GM12878 (cell line): ENCODE measurements around the gene REM2. TPM values are rescaled to one million over a fixed set of nuclear protein-coding genes. Genes with fewer than 3 reads are reported as not detected.

ENCODE experiments used
- BCL11A ChIP-seq: IDR thresholded peaks from 2 replicates; pipeline ENCODE4 v1.6.1; 2011; ENCODE audit warnings: low read depth, low read length
- CEBPB ChIP-seq, 2 experiments: fragments of 150-350 bp in 1 of 2; IDR thresholded peaks; 2 replicates each; pipeline ENCODE4 v1.6.1; 2012 to 2014; ENCODE audit warnings: low read depth in 2 of 2, low read length in 2 of 2, borderline replicate concordance in 1 of 2, inconsistent platforms in 1 of 2
- ELK1 ChIP-seq: IDR thresholded peaks from 2 replicates; pipeline ENCODE4 v1.6.1; 2012; ENCODE audit warnings: low read depth, low read length, improper control_type of control experiment
- HDGF ChIP-seq: fragments of 450-650 bp; IDR thresholded peaks from 2 replicates; pipeline ENCODE4 v1.6.1; 2016; ENCODE audit warnings: antibody characterized with exemption
- IRF5 ChIP-seq: fragments of 450-650 bp; IDR thresholded peaks from 2 replicates; pipeline ENCODE4 v1.6.1; 2017; ENCODE audit warnings: borderline replicate concordance
- NKRF ChIP-seq: fragments of 450-650 bp; conservative IDR thresholded peaks from 2 replicates; pipeline ENCODE4 v1.6.1; 2017; ENCODE audit warnings: mild to moderate bottlenecking, moderate library complexity
- PKNOX1 ChIP-seq: fragments of 450-650 bp; IDR thresholded peaks from 2 replicates; pipeline ENCODE4 v1.6.1; 2016; ENCODE audit warnings: mild to moderate bottlenecking
- RB1 ChIP-seq: fragments of 450-650 bp; formaldehyde crosslinking; IDR thresholded peaks from 2 replicates; pipeline ENCODE4 v1.6.1; 2017; ENCODE audit warnings: mild to moderate bottlenecking, borderline replicate concordance
- RELB ChIP-seq: fragments of 450-650 bp; IDR thresholded peaks from 2 replicates; pipeline ENCODE4 v1.6.1; 2017; ENCODE audit warnings: low read depth, mild to moderate bottlenecking, moderate library complexity
- SREBF1 ChIP-seq: IDR thresholded peaks from 2 replicates; pipeline ENCODE4 v1.6.1; 2012; ENCODE audit warnings: mild to moderate bottlenecking, low read length
- ZNF207 ChIP-seq: fragments of 450-650 bp; IDR thresholded peaks from 2 replicates; pipeline ENCODE4 v1.6.1; 2014; ENCODE audit warnings: antibody characterized with exemption, mild to moderate bottlenecking, borderline replicate concordance
- polyA plus RNA-seq, 11 experiments: library from polyadenylated mRNA; depleted of rRNA in 4 of 11; unstranded in 6 of 11; stranded (reverse) in 5 of 11; fragments of >200 nt; fragmentation: Nextera tagmentation in 4 of 11; fragmentation: Illumina TruSeq in 1 of 11; extraction: Ambion mirVana in 4 of 11; extraction: Trizol in 1 of 11; gene quantifications; 1 replicate in 1 of 11; 2 replicates in 10 of 11; pipeline versions ENCODE4 v1.2.1 to v1.2.3, GENCODE V29; 2011 to 2016; ENCODE audit warnings: inconsistent platforms in 2 of 11, missing spikeins in 2 of 11, low read depth in 1 of 11
- total RNA-seq, 4 experiments: library from RNA; depleted of rRNA in 3 of 4; stranded (reverse); fragments of >200 nt in 3 of 4; fragmentation: Illumina TruSeq in 1 of 4; extraction: Trizol in 1 of 4; gene quantifications; 2 replicates each; pipeline versions ENCODE4 v1.2.1 to v1.2.3, GENCODE V29; 2013 to 2021
- TF ChIP-seq, protein P1 (sequence below): fragments of 450-650 bp; IDR thresholded peaks from 2 replicates; pipeline ENCODE4 v1.6.1; 2018; ENCODE audit warnings: borderline replicate concordance, mild to moderate bottlenecking; ENCODE audit not compliant: partially characterized antibody
- TF ChIP-seq, protein P2 (sequence below): fragments of 450-650 bp; IDR thresholded peaks from 2 replicates; pipeline ENCODE4 v1.6.1; 2017; ENCODE audit warnings: mild to moderate bottlenecking, moderate library complexity

Gene REM2
- total and polyA plus RNA-seq, 10 of the 15 experiments (the other 5 are each of a cell fraction or from before 2014, with no cell fraction given): 0.27 to 1.5 (median 0.83) TPM

- no peak for TF ChIP-seq IRF5
- no peak for TF ChIP-seq CEBPB (IDR thresholded peaks at IDR 0.05; ENCODE audit: borderline replicate concordance in 1 of 2, low read depth in 2 of 2, low read length in 2 of 2)
- TF ChIP-seq RB1: peak; percentile 68; the same call in 1 of the 2 replicates
- peak; percentile 93 for TF ChIP-seq PKNOX1
- TF ChIP-seq NKRF: peak; percentile 79
- peak; percentile 90 for TF ChIP-seq ZNF207
- TF ChIP-seq, protein P1, sequence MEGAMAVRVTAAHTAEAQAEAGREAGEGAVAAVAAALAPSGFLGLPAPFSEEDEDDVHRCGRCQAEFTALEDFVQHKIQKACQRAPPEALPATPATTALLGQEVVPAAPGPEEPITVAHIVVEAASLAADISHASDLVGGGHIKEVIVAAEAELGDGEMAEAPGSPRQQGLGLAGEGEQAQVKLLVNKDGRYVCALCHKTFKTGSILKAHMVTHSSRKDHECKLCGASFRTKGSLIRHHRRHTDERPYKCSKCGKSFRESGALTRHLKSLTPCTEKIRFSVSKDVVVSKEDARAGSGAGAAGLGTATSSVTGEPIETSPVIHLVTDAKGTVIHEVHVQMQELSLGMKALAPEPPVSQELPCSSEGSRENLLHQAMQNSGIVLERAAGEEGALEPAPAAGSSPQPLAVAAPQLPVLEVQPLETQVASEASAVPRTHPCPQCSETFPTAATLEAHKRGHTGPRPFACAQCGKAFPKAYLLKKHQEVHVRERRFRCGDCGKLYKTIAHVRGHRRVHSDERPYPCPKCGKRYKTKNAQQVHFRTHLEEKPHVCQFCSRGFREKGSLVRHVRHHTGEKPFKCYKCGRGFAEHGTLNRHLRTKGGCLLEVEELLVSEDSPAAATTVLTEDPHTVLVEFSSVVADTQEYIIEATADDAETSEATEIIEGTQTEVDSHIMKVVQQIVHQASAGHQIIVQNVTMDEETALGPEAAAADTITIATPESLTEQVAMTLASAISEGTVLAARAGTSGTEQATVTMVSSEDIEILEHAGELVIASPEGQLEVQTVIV: no peak
- TF ChIP-seq ELK1: 0 out of 2 replicates have a peak, but pooled peaks have one; percentile 52
- peak; percentile 95 for TF ChIP-seq HDGF
- no peak for TF ChIP-seq BCL11A
- TF ChIP-seq, protein P2, sequence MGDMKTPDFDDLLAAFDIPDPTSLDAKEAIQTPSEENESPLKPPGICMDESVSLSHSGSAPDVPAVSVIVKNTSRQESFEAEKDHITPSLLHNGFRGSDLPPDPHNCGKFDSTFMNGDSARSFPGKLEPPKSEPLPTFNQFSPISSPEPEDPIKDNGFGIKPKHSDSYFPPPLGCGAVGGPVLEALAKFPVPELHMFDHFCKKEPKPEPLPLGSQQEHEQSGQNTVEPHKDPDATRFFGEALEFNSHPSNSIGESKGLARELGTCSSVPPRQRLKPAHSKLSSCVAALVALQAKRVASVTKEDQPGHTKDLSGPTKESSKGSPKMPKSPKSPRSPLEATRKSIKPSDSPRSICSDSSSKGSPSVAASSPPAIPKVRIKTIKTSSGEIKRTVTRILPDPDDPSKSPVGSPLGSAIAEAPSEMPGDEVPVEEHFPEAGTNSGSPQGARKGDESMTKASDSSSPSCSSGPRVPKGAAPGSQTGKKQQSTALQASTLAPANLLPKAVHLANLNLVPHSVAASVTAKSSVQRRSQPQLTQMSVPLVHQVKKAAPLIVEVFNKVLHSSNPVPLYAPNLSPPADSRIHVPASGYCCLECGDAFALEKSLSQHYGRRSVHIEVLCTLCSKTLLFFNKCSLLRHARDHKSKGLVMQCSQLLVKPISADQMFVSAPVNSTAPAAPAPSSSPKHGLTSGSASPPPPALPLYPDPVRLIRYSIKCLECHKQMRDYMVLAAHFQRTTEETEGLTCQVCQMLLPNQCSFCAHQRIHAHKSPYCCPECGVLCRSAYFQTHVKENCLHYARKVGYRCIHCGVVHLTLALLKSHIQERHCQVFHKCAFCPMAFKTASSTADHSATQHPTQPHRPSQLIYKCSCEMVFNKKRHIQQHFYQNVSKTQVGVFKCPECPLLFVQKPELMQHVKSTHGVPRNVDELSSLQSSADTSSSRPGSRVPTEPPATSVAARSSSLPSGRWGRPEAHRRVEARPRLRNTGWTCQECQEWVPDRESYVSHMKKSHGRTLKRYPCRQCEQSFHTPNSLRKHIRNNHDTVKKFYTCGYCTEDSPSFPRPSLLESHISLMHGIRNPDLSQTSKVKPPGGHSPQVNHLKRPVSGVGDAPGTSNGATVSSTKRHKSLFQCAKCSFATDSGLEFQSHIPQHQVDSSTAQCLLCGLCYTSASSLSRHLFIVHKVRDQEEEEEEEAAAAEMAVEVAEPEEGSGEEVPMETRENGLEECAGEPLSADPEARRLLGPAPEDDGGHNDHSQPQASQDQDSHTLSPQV: no peak
- peak; percentile 67 for TF ChIP-seq RELB
- TF ChIP-seq SREBF1: peak; percentile 49; the same call in 1 of the 2 replicates
These were observed 46.3 kb downstream of the REM2 start, which contains the start of gene PRMT5 (continued) for GRCh38 chr14:22929104-22929960.
